A549 (cell line): ENCODE measurements around the gene EMX2.

ENCODE experiments used
- BHLHE40 ChIP-seq: IDR thresholded peaks from 2 replicates; pipeline ENCODE4 v1.6.1; 2012; ENCODE audit warnings: low read depth, low read length, inconsistent platforms
- EP300 ChIP-seq, 2 experiments: fragments of >200 bp; sonication (Bioruptor Twin); formaldehyde crosslinking; IDR thresholded peaks; 2 replicates in 1 of 2; 3 replicates in 1 of 2; pipeline ENCODE4 v1.6.1; 2016 to 2017
- JUN ChIP-seq, 2 experiments: fragments of >200 bp; sonication (Bioruptor Twin); formaldehyde crosslinking; IDR thresholded peaks; 2 replicates in 1 of 2; 3 replicates in 1 of 2; pipeline ENCODE4 v1.6.1; 2016 to 2017
- KDM1A ChIP-seq: fragments of 200-600 bp; sonication (generic); IDR thresholded peaks from 2 replicates; pipeline ENCODE4 v1.6.1; 2016; ENCODE audit warnings: low read depth, mild to moderate bottlenecking
- POLR2A ChIP-seq: IDR thresholded peaks from 2 replicates; pipeline ENCODE4 v1.6.1; 2012; ENCODE audit warnings: mild to moderate bottlenecking, low read length
- ZFP36 ChIP-seq: fragments of 450-650 bp; IDR thresholded peaks from 2 replicates; pipeline ENCODE4 v1.6.1; 2014; ENCODE audit warnings: borderline replicate concordance; ENCODE audit not compliant: partially characterized antibody
- TF ChIP-seq, protein P1 (sequence below): fragments of 200-600 bp; sonication (generic); IDR thresholded peaks from 2 replicates; pipeline ENCODE4 v1.6.1; 2016; ENCODE audit warnings: antibody characterized with exemption, mild to moderate bottlenecking, moderate library complexity
- TF ChIP-seq, protein P2 (sequence below): fragments of 150-350 bp; IDR thresholded peaks from 2 replicates; pipeline ENCODE4 v1.6.1; 2014; ENCODE audit warnings: low read depth, mild to moderate bottlenecking, low read length
- TF ChIP-seq, protein P3 (sequence below): IDR thresholded peaks from 2 replicates; pipeline ENCODE4 v1.6.1; 2012
- TF ChIP-seq, protein P4 (sequence below): fragments of >200 bp; sonication (Bioruptor Twin); formaldehyde crosslinking; IDR thresholded peaks from 3 replicates; pipeline ENCODE4 v1.5.1; 2016

DNA sequence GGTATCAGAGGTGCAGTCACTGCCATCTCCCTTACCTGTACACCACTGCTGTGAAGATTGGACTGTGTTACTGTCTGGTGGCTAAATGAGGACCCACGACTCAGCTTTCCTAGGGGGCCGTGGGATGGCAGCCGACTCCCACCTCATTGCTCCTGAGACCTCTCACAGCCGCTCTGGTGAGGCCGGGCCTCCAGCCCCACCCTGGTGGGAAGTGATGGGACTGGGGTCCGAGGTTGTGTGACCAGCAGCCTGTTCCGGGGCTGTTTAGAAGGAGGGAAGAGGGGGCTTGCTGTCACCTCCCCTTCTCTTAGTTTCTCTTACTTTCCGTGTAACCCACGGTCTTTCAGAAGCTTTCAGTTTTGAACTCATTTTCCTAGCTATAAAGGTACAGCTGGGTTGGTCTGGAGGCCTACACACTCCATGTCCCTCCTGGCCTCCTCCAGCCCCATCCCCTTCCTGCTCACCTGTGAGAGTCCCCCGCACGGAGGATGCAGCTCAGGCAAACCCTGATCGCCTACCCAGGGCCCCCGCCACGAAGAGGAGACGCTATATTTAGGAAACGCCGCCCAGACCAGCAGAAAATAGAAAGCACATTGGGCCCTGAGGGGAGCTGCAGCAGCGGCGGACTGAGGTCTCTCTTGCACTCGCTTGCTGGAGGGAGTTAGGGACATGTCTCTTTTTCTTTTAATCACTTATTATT lies 4.6 kb downstream of the EMX2 start:
- TF ChIP-seq, protein P1, sequence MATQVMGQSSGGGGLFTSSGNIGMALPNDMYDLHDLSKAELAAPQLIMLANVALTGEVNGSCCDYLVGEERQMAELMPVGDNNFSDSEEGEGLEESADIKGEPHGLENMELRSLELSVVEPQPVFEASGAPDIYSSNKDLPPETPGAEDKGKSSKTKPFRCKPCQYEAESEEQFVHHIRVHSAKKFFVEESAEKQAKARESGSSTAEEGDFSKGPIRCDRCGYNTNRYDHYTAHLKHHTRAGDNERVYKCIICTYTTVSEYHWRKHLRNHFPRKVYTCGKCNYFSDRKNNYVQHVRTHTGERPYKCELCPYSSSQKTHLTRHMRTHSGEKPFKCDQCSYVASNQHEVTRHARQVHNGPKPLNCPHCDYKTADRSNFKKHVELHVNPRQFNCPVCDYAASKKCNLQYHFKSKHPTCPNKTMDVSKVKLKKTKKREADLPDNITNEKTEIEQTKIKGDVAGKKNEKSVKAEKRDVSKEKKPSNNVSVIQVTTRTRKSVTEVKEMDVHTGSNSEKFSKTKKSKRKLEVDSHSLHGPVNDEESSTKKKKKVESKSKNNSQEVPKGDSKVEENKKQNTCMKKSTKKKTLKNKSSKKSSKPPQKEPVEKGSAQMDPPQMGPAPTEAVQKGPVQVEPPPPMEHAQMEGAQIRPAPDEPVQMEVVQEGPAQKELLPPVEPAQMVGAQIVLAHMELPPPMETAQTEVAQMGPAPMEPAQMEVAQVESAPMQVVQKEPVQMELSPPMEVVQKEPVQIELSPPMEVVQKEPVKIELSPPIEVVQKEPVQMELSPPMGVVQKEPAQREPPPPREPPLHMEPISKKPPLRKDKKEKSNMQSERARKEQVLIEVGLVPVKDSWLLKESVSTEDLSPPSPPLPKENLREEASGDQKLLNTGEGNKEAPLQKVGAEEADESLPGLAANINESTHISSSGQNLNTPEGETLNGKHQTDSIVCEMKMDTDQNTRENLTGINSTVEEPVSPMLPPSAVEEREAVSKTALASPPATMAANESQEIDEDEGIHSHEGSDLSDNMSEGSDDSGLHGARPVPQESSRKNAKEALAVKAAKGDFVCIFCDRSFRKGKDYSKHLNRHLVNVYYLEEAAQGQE = no peak
- TF ChIP-seq BHLHE40 (no peak), JUN (IDR thresholded peaks at IDR 0.05) (no peak), EP300 (IDR thresholded peaks at IDR 0.05) (no peak), KDM1A (no peak), POLR2A (no peak), ZFP36 (no peak)
- TF ChIP-seq, protein P2, sequence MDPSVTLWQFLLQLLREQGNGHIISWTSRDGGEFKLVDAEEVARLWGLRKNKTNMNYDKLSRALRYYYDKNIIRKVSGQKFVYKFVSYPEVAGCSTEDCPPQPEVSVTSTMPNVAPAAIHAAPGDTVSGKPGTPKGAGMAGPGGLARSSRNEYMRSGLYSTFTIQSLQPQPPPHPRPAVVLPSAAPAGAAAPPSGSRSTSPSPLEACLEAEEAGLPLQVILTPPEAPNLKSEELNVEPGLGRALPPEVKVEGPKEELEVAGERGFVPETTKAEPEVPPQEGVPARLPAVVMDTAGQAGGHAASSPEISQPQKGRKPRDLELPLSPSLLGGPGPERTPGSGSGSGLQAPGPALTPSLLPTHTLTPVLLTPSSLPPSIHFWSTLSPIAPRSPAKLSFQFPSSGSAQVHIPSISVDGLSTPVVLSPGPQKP = no peak
- TF ChIP-seq, protein P3, sequence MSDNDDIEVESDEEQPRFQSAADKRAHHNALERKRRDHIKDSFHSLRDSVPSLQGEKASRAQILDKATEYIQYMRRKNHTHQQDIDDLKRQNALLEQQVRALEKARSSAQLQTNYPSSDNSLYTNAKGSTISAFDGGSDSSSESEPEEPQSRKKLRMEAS = no peak
- TF ChIP-seq, protein P4, sequence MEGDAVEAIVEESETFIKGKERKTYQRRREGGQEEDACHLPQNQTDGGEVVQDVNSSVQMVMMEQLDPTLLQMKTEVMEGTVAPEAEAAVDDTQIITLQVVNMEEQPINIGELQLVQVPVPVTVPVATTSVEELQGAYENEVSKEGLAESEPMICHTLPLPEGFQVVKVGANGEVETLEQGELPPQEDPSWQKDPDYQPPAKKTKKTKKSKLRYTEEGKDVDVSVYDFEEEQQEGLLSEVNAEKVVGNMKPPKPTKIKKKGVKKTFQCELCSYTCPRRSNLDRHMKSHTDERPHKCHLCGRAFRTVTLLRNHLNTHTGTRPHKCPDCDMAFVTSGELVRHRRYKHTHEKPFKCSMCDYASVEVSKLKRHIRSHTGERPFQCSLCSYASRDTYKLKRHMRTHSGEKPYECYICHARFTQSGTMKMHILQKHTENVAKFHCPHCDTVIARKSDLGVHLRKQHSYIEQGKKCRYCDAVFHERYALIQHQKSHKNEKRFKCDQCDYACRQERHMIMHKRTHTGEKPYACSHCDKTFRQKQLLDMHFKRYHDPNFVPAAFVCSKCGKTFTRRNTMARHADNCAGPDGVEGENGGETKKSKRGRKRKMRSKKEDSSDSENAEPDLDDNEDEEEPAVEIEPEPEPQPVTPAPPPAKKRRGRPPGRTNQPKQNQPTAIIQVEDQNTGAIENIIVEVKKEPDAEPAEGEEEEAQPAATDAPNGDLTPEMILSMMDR = no peak
